Parathyroid adenoma (tissue), 2 donors: ENCODE results near the gene MED13L.

Experiments
- H2AFZ ChIP-seq: fragments of 300-600 bp; sonication (generic); one replicate; pipeline ENCODE4 v1.7.0; 2017; ENCODE audit warnings: antibody characterized with exemption, mild to moderate bottlenecking
- H3K27ac ChIP-seq: fragments of 300-600 bp; sonication (generic); one replicate; pipeline ENCODE4 v1.7.0; 2017
- H3K27me3 ChIP-seq: fragments of 300-600 bp; sonication (generic); one replicate; pipeline ENCODE4 v1.7.0; 2017; ENCODE audit warnings: low read length; ENCODE audit not compliant: control insufficient read depth, insufficient read depth
- H3K36me3 ChIP-seq: fragments of 300-600 bp; sonication (generic); one replicate; pipeline ENCODE4 v1.7.0; 2017; ENCODE audit warnings: low read length; ENCODE audit not compliant: control insufficient read depth, insufficient read depth
- H3K4me1 ChIP-seq: fragments of 300-600 bp; sonication (generic); one replicate; pipeline ENCODE4 v1.7.0; 2017; ENCODE audit warnings: control low read depth
- H3K4me2 ChIP-seq: fragments of 300-600 bp; sonication (generic); one replicate; pipeline ENCODE4 v1.7.0; 2017; ENCODE audit warnings: low read length
- H3K4me3 ChIP-seq: fragments of 300-600 bp; sonication (generic); one replicate; pipeline ENCODE4 v1.7.0; 2017; ENCODE audit warnings: low read depth, low read length
- H3K79me2 ChIP-seq: fragments of 300-600 bp; sonication (generic); one replicate; pipeline ENCODE4 v1.7.0; 2017; ENCODE audit warnings: control low read depth
- H3K9ac ChIP-seq: fragments of 300-600 bp; sonication (generic); one replicate; pipeline ENCODE4 v1.7.0; 2017; ENCODE audit warnings: mild to moderate bottlenecking
- H3K9me3 ChIP-seq: fragments of 300-600 bp; sonication (generic); one replicate; pipeline ENCODE4 v1.7.0; 2017; ENCODE audit warnings: low read length; ENCODE audit not compliant: control insufficient read depth
- TF ChIP-seq, protein P1 (sequence below): fragments of 300-600 bp; sonication (generic); IDR thresholded peaks from one replicate; pipeline ENCODE4 v1.7.0; 2017; ENCODE audit warnings: antibody characterized with exemption, mild to moderate bottlenecking
- donor health status: primary hyperparathyroidism.

The MED13L gene

DNA sequence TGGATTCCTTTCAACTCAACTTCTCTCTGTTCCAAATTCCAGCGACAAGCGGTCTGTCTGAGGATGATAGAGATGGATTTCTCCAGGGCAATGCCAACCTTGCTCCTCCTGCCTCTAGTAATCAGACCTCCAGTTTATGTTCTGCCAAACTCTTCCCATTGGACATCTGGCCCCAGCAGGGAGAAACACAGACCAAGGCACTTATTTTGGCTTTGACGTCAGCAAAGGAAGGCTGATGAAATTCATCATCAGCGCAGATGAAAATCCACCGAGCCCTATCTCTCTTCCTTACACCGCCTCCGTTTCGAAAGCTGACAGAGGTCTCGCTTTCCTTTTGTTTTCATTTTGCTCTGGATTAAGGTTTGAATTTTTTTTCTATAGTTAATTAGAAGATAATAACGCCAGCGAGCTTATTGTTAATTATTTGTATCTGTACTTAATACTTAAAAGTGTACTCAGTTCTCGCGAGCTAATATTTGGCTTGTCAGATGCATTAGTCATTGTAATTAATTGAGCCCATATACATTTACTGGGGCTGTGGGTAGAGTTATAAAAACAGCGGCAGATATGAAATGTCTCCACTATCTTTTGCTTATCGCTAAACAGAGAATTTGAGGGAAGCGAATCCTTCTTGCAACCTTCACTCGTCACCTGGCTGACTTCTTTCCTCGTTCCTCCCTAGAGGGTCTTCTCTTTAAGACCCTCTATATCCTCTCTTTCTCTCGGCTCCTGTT is 35.9 kb upstream of the MED13L start:
- Histone ChIP-seq H3K79me2 (no peaks in the 10 kb centered on the region), H3K4me1 (no peaks in the 10 kb centered on the region), H3K4me3 (no peak overlapping the region), H3K27ac (no peak overlapping the region), H3K36me3 (no peaks in the 10 kb centered on the region), H2AFZ (no peak overlapping the region), H3K27me3 (no peaks in the 10 kb centered on the region), H3K4me2 (no peak overlapping the region), H3K9me3 (no peaks in the 10 kb centered on the region), H3K9ac (no peak overlapping the region)
- TF ChIP-seq, protein P1, sequence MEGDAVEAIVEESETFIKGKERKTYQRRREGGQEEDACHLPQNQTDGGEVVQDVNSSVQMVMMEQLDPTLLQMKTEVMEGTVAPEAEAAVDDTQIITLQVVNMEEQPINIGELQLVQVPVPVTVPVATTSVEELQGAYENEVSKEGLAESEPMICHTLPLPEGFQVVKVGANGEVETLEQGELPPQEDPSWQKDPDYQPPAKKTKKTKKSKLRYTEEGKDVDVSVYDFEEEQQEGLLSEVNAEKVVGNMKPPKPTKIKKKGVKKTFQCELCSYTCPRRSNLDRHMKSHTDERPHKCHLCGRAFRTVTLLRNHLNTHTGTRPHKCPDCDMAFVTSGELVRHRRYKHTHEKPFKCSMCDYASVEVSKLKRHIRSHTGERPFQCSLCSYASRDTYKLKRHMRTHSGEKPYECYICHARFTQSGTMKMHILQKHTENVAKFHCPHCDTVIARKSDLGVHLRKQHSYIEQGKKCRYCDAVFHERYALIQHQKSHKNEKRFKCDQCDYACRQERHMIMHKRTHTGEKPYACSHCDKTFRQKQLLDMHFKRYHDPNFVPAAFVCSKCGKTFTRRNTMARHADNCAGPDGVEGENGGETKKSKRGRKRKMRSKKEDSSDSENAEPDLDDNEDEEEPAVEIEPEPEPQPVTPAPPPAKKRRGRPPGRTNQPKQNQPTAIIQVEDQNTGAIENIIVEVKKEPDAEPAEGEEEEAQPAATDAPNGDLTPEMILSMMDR: no peak

DNA sequence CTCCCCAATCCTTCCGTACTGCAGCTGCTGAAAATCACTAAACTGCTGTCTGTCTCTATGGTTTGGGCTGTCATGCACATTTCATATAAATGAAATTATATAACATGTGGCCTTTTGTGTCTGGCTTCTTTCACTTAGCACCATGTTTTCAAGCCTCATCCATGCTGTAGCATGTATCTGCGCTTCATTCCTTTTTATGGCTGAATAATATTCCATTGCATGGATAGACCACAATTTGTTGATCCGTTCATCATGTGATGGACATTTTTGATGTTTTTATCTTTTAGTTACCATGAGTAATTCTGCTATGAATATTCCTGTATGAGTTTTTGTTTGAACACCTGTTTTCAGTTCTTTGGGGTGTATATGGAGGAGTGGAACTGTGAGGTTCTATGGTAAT is 32.6 kb upstream of the MED13L start:
- no peaks in the 10 kb centered on the region for H3K4me1 ChIP-seq
- H3K36me3 ChIP-seq: no peaks in the 10 kb centered on the region
- no peak overlapping the region for H2AFZ ChIP-seq
- H3K27me3 ChIP-seq: no peaks in the 10 kb centered on the region
- H3K27ac ChIP-seq: no peak overlapping the region
- TF ChIP-seq, protein P1: no peak
- H3K4me2 ChIP-seq: no peak overlapping the region
- H3K9ac ChIP-seq: no peak overlapping the region
- no peaks in the 10 kb centered on the region for H3K9me3 ChIP-seq
- H3K4me3 ChIP-seq: no peak overlapping the region
- no peaks in the 10 kb centered on the region for H3K79me2 ChIP-seq

DNA sequence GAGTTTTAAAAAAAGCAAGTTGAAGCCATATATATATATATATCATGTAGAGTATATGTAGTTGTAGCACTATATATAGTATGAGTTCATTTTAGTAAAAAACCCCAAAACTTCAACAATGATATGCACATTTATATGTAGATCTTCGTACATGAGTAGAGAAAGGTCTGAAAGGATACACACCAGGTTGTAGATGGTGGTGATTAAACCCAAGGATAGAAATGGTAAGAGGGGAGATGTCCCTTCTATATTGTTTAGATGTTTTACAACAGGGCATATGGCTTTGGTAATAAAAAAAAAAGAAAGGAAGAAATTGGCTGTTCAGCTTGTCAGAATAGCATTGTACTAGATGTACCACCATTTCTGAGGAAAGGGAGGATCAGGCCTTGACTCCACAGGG is 31.9 kb upstream of the MED13L start:
- no peak overlapping the region for H3K27ac ChIP-seq
- H3K9ac ChIP-seq: no peak overlapping the region
- no peak overlapping the region for H3K4me2 ChIP-seq
- H3K4me3 ChIP-seq: no peak overlapping the region
- no peaks in the 10 kb centered on the region for H3K36me3 ChIP-seq
- TF ChIP-seq, protein P1: no peak
- no peaks in the 10 kb centered on the region for H3K9me3 ChIP-seq
- no peaks in the 10 kb centered on the region for H3K4me1 ChIP-seq
- H3K27me3 ChIP-seq: no peaks in the 10 kb centered on the region
- no peak overlapping the region for H2AFZ ChIP-seq
- H3K79me2 ChIP-seq: no peaks in the 10 kb centered on the region

DNA sequence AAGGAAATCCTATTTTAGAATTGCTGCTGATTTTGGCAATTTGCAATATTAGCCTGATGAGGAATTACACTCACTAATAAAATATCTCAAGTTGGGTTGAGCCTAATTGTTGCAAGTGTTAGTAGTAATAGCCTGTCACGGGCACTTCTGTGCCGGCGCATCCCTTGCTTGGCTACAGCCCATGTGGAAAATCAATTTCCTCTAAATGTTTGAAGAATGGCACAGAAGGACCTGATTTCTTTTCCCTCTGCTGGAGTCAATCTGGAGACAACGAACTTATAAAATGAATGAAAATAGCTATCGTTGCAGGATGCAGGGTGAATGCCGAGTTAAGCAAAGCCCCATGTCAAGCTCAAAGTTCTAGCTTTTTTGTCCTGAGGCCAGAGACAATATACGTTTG is 31.2 kb upstream of the MED13L start:
- H3K4me1 ChIP-seq: no peaks in the 10 kb centered on the region
- no peak overlapping the region for H3K9ac ChIP-seq
- no peaks in the 10 kb centered on the region for H3K9me3 ChIP-seq
- TF ChIP-seq, protein P1: no peak
- H3K27me3 ChIP-seq: no peaks in the 10 kb centered on the region
- H3K27ac ChIP-seq: no peak overlapping the region
- no peak overlapping the region for H3K4me3 ChIP-seq
- H2AFZ ChIP-seq: no peak overlapping the region
- H3K36me3 ChIP-seq: no peaks in the 10 kb centered on the region
- H3K79me2 ChIP-seq: no peaks in the 10 kb centered on the region
- H3K4me2 ChIP-seq: no peak overlapping the region

DNA sequence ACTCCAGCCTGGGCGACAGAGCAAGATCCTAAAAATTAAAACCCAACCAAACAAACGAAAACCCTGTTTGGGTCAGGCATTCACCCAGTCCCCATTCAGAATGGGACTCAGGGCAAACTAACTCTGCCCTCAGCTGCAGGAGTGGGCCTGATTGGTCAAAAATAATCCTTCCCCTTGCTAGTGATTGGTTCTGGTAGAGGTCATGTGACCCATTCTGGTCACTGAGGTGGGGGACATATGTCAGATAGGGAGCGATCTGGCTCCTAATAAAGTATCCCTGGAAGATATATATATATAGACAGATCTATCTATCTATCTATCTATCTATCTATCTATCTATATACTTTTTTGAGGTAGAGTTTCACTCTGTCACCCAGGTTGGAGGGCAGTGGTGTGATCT is 29.5 kb upstream of the MED13L start:
- no peak overlapping the region for H3K4me3 ChIP-seq
- no peaks in the 10 kb centered on the region for H3K36me3 ChIP-seq
- no peaks in the 10 kb centered on the region for H3K9me3 ChIP-seq
- H3K27me3 ChIP-seq: no peaks in the 10 kb centered on the region
- no peak overlapping the region for H3K27ac ChIP-seq
- no peak overlapping the region for H3K9ac ChIP-seq
- no peak overlapping the region for H3K4me2 ChIP-seq
- no peaks in the 10 kb centered on the region for H3K4me1 ChIP-seq
- no peak overlapping the region for H2AFZ ChIP-seq
- TF ChIP-seq, protein P1: no peak
- no peaks in the 10 kb centered on the region for H3K79me2 ChIP-seq
